Neuron (in vitro differentiated cells): ENCODE measurements around the gene TCL1B.

Source experiments
- H2AFZ ChIP-seq: one replicate; pipeline ENCODE4 v1.6.1; 2013; ENCODE audit warnings: low read depth, mild to moderate bottlenecking, inconsistent platforms, low read length, moderate library complexity
- H3K27me3 ChIP-seq: one replicate; pipeline ENCODE4 v1.6.1; 2013; ENCODE audit warnings: low read length; ENCODE audit not compliant: insufficient read depth
- H3K36me3 ChIP-seq: one replicate; pipeline ENCODE4 v1.6.1; 2013; ENCODE audit warnings: low read length; ENCODE audit not compliant: insufficient read depth
- H3K4me1 ChIP-seq: one replicate; pipeline ENCODE4 v1.6.1; 2013; ENCODE audit warnings: low read length; ENCODE audit not compliant: insufficient read depth
- H3K4me3 ChIP-seq: 2 replicates; pipeline ENCODE4 v1.5.1; 2013; ENCODE audit warnings: mild to moderate bottlenecking, low read length, moderate library complexity
- H3K9me3 ChIP-seq: one replicate; pipeline ENCODE4 v1.6.1; 2013; ENCODE audit warnings: low read length

The TCL1B gene

GRCh38 chr14:95697764-95698163, 11.5 kb downstream of the TCL1B start:
- Histone ChIP-seq H3K4me1 (no peaks in the 10 kb centered on the region), H3K9me3 (no peaks in the 10 kb centered on the region), H3K4me3 (no peak overlapping the region), H3K36me3 (no peaks in the 10 kb centered on the region), H2AFZ (no peak overlapping the region), H3K27me3 (peaks cover 17% of the 10 kb centered on the region)

GRCh38 chr14:95698287-95698686, 12.1 kb downstream of the TCL1B start:
- H2AFZ ChIP-seq, result no peak overlapping the region
- no peaks in the 10 kb centered on the region for H3K4me1 ChIP-seq
- H3K9me3 ChIP-seq, result no peaks in the 10 kb centered on the region
- H3K4me3 ChIP-seq, result no peak overlapping the region
- H3K36me3 ChIP-seq, result no peaks in the 10 kb centered on the region
- H3K27me3 ChIP-seq, result peaks cover 16% of the 10 kb centered on the region

- H3K9me3 ChIP-seq, result no peaks in the 10 kb centered on the region
- H2AFZ ChIP-seq, result no peak overlapping the region
- peaks cover 16% of the 10 kb centered on the region for H3K27me3 ChIP-seq
- no peak overlapping the region for H3K4me3 ChIP-seq
- no peaks in the 10 kb centered on the region for H3K36me3 ChIP-seq
- H3K4me1 ChIP-seq, result no peaks in the 10 kb centered on the region
Measured at GRCh38 chr14:95699412-95699811, 13.2 kb downstream of the TCL1B start.

GRCh38 chr14:95700221-95700976, 14.2 kb downstream of the TCL1B start:
- Histone ChIP-seq H2AFZ (no peak overlapping the region), H3K9me3 (no peaks in the 10 kb centered on the region), H3K27me3 (peaks cover 16% of the 10 kb centered on the region), H3K36me3 (no peaks in the 10 kb centered on the region), H3K4me3 (no peak overlapping the region), H3K4me1 (no peaks in the 10 kb centered on the region)

- Histone ChIP-seq H3K36me3 (no peaks in the 10 kb centered on the region), H3K9me3 (no peaks in the 10 kb centered on the region), H2AFZ (no peak overlapping the region), H3K27me3 (peaks cover 16% of the 10 kb centered on the region), H3K4me3 (no peak overlapping the region), H3K4me1 (no peaks in the 10 kb centered on the region)
Measured at GRCh38 chr14:95701846-95702221, 15.6 kb downstream of the TCL1B start.

GRCh38 chr14:95703341-95703740, 17.1 kb downstream of the TCL1B start:
- H3K36me3 ChIP-seq, result no peaks in the 10 kb centered on the region
- no peaks in the 10 kb centered on the region for H3K4me1 ChIP-seq
- no peak overlapping the region for H2AFZ ChIP-seq
- no peak overlapping the region for H3K4me3 ChIP-seq
- H3K27me3 ChIP-seq, result peaks cover 16% of the 10 kb centered on the region
- H3K9me3 ChIP-seq, result no peaks in the 10 kb centered on the region

GRCh38 chr14:95703805-95704204, 17.6 kb downstream of the TCL1B start:
- Histone ChIP-seq H3K9me3 (no peaks in the 10 kb centered on the region), H2AFZ (no peak overlapping the region), H3K27me3 (peaks cover 16% of the 10 kb centered on the region)

GRCh38 chr14:95705518-95705917, 19.3 kb downstream of the TCL1B start:
- no peaks in the 10 kb centered on the region for H3K36me3 ChIP-seq

More at GRCh38 chr14:95703805-95704204, 17.6 kb downstream of the TCL1B start:
- Histone ChIP-seq H3K4me1 (no peaks in the 10 kb centered on the region), H3K36me3 (no peaks in the 10 kb centered on the region), H3K4me3 (no peak overlapping the region)

GRCh38 chr14:95707327-95707726, 21.1 kb downstream of the TCL1B start:
- Histone ChIP-seq H3K9me3 (no peaks in the 10 kb centered on the region), H3K4me1 (no peaks in the 10 kb centered on the region), H3K4me3 (no peak overlapping the region), H3K27me3 (peaks cover 3% of the 10 kb centered on the region), H2AFZ (no peak overlapping the region), H3K36me3 (no peaks in the 10 kb centered on the region)

More at GRCh38 chr14:95705518-95705917, 19.3 kb downstream of the TCL1B start:
- Histone ChIP-seq H3K27me3 (peaks cover 6% of the 10 kb centered on the region), H3K4me3 (no peak overlapping the region), H2AFZ (no peak overlapping the region), H3K9me3 (no peaks in the 10 kb centered on the region), H3K4me1 (no peaks in the 10 kb centered on the region)

GRCh38 chr14:95710106-95710505, 23.9 kb downstream of the TCL1B start:
- no peak overlapping the region for H2AFZ ChIP-seq
- peaks cover 3% of the 10 kb centered on the region for H3K27me3 ChIP-seq
- no peaks in the 10 kb centered on the region for H3K36me3 ChIP-seq
- no peak overlapping the region for H3K4me3 ChIP-seq
- no peaks in the 10 kb centered on the region for H3K9me3 ChIP-seq
- no peaks in the 10 kb centered on the region for H3K4me1 ChIP-seq

GRCh38 chr14:95711476-95712176, 25.4 kb downstream of the TCL1B start:
- Histone ChIP-seq H2AFZ (no peak overlapping the region), H3K4me1 (no peaks in the 10 kb centered on the region), H3K4me3 (no peak overlapping the region), H3K9me3 (no peaks in the 10 kb centered on the region), H3K27me3 (peaks cover 3% of the 10 kb centered on the region), H3K36me3 (no peaks in the 10 kb centered on the region)

GRCh38 chr14:95712398-95712797, 26.2 kb downstream of the TCL1B start:
- Histone ChIP-seq H3K4me1 (no peaks in the 10 kb centered on the region), H3K36me3 (no peaks in the 10 kb centered on the region), H3K27me3 (peaks cover 3% of the 10 kb centered on the region), H3K4me3 (no peak overlapping the region), H3K9me3 (no peaks in the 10 kb centered on the region), H2AFZ (no peak overlapping the region)

- H3K27me3 ChIP-seq, result peaks cover 3% of the 10 kb centered on the region
- H3K9me3 ChIP-seq, result no peaks in the 10 kb centered on the region
Measured at GRCh38 chr14:95713596-95714371, 27.6 kb downstream of the TCL1B start, which contains the start of gene TCL1A. Gene TCL1A (minus strand): TSS chr14:95714125. CDS start chr14:95714066, 59 bp downstream.

More at GRCh38 chr14:95713596-95714371, 27.6 kb downstream of the TCL1B start, which contains the start of gene TCL1A:
- Histone ChIP-seq H3K36me3 (no peaks in the 10 kb centered on the region), H3K4me1 (no peaks in the 10 kb centered on the region), H2AFZ (no peak within 1 kb of the TSS), H3K4me3 (no peak within 1 kb of the TSS)
